HG02870 (cell line): ENCODE results near the gene CNNM3.

ENCODE experiments used
- ATAC-seq: cut with Tn5 transposase; IDR thresholded peaks from one replicate; pipeline ENCODE4 v1.9.1; 2021; ENCODE audit warnings: mild to moderate bottlenecking, moderate library complexity; ENCODE audit not compliant: unreplicated experiment

CNNM3 gene

DNA sequence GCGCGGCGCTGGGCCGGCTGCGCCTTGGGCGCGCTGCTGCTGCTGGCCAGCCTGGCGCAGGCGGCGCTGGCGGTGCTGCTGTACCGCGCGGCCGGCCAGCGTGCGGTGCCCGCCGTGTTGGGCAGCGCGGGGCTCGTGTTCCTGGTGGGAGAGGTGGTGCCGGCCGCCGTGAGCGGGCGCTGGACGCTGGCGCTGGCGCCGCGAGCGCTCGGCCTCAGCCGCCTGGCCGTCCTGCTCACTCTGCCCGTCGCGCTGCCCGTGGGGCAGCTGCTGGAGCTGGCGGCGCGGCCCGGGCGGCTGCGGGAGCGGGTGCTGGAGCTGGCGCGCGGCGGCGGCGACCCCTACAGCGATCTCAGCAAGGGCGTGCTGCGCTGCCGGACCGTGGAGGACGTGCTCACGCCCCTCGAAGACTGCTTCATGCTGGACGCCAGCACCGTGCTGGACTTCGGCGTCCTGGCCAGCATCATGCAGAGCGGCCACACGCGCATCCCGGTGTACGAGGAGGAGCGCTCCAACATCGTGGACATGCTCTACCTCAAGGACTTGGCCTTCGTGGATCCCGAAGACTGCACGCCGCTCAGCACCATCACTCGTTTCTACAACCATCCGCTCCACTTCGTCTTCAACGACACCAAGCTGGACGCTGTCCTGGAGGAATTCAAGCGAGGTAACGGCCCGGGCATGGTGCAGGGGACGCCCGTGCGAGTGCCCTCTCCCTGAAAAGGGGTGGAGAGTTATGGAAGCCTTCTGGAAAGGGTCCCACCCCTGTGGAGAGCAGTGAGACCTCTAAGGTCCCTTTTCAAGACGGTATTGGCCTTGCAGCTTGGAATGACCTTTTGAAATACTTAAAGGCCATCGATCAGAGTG, 1.0 kb downstream of the CNNM3 start:
- ATAC-seq = no peak

GRCh38 chr2:96817882-96818281, 1.8 kb downstream of the CNNM3 start:
- ATAC-seq = no peak

DNA sequence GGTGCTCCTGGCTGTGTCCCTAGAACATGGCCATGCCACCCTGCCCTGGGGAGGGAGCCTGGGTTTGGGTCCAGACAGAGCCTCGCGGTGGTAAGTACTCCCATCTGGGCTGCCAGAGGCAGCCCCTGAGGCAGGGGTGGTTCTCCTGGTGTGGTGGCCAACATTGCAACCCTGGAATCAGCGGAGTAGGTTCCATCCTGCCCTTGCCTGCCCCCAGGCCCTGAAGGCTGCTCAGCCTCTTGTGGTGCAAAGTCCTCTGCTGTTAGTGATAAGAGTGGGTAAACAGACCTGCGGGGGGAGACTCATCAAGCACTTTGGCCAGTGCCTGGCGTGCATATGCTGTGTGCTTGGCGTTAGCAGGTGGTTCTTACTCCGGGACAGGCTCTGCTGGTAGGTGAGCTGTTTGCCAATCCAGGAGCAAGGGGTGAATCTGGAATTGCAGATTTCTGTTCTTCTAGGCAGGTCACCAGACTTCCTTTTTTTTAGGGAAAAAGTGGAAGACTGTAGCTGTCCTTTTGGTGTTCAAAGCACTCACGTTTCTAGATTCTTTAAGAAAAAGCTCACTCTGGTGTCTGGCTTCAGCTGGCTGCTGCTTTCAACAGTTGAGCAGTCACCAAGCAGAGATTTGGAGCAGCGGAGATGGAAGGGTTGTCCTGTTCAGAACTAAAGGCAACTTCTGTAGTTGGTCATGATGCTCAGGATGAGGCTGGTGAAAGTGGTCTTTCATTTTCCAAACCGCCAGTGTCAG, 3.2 kb downstream of the CNNM3 start:
- ATAC-seq = no peak

GRCh38 chr2:96819876-96820511, 3.9 kb downstream of the CNNM3 start:
- no peak for ATAC-seq

DNA sequence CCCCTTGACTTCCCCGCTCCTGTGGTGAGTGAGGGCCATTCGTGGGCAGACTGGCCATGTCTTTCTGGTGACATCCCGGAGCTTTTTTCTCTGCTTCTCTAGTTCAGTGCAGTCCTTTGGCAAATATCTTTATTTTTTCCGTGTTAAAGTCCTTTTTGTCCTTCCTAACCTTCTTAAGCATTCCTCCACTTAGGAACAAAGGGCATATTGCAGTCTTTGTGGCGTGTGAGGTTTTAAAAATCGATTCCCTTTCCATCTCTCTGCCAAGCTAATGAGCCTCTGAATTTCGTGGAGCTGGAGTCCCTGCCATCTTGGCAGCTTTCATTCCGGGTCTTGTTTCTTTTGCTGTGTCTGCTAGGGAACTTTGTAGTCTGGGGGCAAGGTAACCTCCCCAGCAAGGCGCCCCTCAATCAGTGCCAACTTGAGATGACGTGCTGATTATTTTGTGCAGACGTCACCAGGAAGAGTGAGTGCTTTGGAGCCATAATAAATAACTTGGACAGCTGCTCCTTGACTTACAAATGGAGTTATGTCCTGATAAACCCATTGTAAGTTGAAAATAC, 5.1 kb downstream of the CNNM3 start:
- ATAC-seq = no peak

- no peak for ATAC-seq
Measured at GRCh38 chr2:96822786-96823185, 6.7 kb downstream of the CNNM3 start.

DNA sequence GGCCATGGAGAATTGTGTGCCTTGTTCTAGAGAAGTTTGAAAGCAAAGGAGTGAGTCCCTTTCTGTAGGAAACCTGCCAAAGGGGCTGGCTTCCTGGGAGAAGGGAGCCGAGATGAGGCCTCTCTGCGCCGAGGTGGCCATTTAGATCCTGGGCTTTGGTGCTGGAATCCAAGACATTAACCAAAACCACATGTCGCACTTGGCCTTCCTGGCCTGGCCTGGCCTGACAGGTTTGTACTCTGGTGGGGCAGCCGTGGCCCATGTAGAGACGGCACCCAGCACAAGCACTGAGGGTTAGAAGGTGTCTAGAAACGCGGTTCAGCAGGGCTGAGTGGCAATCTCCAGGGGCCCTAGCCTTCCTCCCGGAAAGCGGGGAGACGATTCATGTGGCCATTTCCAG, 7.1 kb downstream of the CNNM3 start:
- no peak for ATAC-seq

DNA sequence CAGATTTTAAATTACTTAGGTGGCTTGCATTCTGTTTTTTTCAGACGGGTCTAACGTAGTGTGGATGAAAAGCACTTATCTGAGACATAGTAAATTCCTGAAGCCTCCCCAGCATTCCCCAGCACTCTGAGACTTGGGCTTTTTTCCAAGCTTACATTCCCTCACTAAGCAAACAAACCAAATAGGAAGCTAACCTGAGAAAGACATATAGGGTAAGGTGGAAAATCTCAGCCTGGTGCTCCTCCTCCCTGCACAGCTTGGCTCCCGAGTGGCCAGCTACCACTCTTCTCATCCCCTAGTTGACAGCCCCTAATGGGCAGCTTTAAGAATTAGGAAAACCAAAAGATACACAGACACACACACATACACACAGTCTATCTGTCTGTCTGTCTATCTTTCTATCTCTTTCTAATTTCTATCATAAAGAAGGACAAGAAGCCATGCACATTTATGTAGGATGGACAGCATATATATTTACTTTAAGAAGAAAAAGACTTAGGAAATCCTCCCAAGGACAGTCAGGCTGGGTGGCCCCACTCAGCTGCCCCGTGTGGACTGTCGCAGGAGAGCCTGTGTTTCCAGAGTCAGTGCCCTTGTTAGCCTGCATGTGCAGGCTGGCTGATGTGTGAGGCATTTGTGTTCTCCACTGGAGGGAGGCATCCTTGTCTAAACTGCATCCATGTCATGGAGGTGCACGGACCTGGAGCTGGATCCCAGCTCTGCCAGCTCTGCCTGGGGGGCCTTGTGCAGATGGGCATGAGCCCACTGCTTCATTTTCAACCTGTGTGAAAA, 8.2 kb downstream of the CNNM3 start:
- ATAC-seq = no peak

DNA sequence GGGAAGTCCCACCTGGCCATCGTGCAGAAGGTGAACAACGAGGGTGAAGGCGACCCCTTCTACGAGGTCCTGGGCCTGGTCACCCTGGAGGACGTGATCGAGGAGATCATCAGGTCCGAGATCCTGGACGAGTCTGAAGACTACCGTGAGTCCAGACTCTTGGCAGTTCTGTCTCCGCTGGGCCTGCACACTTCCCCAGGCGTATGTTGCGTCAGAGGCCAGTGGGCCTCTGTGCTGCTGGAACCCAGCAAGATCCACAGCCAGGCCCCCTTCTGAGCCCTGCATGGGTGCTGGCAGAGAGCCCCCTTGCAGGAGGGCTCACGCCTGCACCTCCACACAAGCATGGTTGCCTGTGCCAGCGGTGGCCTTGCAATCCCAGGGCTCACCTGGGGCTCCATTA, 9.0 kb downstream of the CNNM3 start:
- ATAC-seq = no peak

GRCh38 chr2:96826546-96827278, 10.6 kb downstream of the CNNM3 start:
- ATAC-seq = no peak

- no peak for ATAC-seq
Measured at GRCh38 chr2:96828436-96828835, 12.4 kb downstream of the CNNM3 start.

DNA sequence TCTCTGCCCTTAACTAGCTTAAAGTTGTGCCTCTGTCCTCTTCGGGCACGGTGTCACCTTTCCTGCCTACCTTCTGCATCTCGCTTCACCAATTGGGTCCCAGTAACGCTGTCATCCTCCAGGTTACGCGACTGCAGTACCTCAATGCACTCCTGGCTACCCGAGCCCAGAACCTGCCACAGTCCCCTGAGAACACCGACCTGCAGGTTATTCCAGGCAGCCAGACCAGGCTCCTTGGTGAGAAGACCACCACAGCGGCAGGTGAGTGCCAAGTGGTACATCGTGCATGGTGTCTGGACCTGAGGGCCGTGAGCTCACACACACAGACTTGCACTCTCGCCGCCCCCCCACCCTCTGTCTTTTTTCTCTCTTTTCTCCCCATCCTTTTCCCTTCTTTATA, 12.8 kb downstream of the CNNM3 start:
- ATAC-seq = no peak

DNA sequence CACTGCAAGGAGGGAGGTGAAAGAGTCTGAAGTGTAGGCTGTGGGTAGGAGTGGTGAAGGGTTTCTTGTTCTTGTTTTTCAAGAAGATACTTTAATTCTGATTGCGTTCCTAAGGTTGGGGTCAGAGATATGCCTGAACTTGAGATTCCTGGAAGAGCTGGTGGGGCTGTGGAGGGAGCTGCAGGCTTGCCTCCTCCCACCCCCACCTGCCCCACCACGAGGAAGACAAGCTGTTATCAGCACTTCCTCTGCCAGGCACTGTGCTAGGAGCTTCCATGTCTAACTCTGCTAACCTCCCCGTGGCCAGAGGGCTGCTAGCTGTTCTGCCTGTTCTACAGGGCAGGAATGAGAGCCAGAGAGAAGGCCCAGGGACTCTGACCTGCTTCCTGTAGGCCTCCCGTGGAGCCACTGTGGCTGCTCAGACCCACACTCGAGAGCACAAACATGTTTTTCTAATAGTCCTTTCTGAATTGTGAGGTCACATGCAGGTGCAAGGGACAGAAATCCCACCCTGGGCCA, 14.0 kb downstream of the CNNM3 start:
- ATAC-seq = no peak

DNA sequence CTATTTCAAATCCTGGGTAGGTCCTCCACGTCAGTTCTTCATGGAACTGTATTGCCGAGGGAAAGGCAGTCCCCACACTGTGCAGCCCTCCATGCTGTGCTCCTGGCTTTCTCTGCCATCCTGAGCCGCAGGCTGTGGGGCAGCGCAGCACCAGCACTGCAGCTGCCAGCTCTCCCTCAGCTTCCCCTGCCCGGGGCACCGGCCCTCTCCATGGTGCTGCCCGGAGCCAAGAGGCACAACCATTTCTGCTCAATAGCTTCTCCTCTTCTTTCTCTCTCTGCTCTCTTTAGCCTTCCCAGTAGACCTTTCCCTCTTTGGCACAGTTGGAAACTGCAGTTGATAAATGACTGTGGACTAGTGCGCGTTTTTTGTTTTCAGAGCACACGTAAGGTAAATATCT, 15.6 kb downstream of the CNNM3 start:
- ATAC-seq = no peak

DNA sequence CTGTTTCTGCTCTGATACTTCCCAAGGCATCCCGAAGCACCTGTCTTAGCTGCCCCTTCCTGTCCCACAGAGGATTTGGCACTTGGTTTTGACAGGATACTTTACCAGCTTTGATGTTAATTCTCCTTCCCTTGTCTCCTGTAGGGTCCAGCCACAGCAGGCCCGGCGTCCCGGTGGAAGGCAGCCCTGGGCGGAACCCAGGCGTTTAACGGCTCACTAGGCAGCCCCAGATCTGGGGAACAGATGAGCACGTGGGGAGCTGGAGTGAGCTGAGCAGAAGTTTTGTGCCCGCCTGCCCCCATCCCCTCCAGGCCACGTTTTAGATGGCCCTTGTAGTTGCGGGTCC, 16.3 kb downstream of the CNNM3 start:
- no peak for ATAC-seq

GRCh38 chr2:96832754-96833507, 16.9 kb downstream of the CNNM3 start:
- ATAC-seq = no peak

DNA sequence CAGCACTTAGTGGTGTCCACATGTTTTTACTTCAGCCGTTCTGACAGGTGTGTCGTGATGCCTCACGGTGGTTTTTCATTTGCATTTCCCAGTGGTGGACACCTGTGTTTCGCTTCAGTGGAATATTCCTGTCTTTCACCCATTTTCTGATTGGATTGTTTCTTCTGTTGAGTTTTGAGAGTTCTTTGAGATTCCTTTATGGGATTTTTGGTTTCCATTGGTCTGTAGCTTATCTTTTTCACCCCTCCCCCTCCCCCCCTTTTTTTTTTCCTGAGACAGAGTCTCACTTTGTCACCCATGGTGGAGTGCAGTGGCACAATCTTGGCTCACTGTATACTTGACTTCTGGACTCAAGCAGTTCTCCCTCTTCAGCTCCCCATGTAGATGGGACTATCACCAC, 19.8 kb downstream of the CNNM3 start:
- no peak for ATAC-seq

DNA sequence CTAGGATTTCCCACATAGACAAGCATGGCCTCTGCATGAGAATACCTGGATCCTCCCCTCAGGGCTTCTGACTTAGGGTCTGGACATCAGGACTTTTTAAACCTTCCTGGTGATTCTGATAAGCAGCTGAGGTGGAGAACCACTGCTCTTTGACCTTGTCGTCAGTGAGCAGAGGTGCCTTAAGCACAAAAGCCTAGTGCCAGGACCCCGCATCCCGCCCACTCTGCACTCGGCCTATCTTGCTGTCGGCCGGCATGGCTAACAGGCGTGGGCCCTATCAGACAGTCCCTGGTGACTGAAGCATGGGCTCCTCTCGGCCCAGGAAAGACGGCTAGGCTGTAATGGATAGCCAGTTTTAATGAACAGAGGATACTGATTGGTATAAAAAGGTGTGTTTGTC, 21.5 kb downstream of the CNNM3 start:
- ATAC-seq = no peak
